A673 (cell line): ENCODE data around the gene POMGNT2. TPM values are rescaled to one million over a fixed set of nuclear protein-coding genes. Genes with fewer than 3 reads are reported as not detected.

Experiments used
- BruUV-seq: library from RNA; stranded (reverse); fragments of 400-500 nt; replicated peaks from 2 replicates; lab custom pipeline; 2021; lab: Mats Ljungman, UMichigan
- CTCF ChIA-PET: fragments of 300-600 bp; sonication (Branson Sonifier 250); formaldehyde crosslinking; loops from one replicate; lab custom pipeline; 2022; ENCODE audit warnings: antibody characterized with exemption; lab: Charles Lee
- POLR2A ChIA-PET: fragments of 300-600 bp; sonication (Branson Sonifier 250); formaldehyde crosslinking; loops from one replicate; lab custom pipeline; 2022; ENCODE audit warnings: antibody characterized with exemption; ENCODE audit not compliant: low non-redundant PET; lab: Charles Lee
- DNase-seq: peaks from one replicate; pipeline ENCODE4 v3.0.0-alpha.2; 2015; ENCODE audit warnings: low spot score
- H3K27ac ChIP-seq: fragments of 200-600 bp; sonication (generic); 2 replicates; pipeline ENCODE4 v1.5.1; 2016; ENCODE audit warnings: mixed run types, low read depth, mild to moderate bottlenecking, mixed read lengths, antibody characterized with exemption, low read length; ENCODE audit not compliant: poor library complexity, severe bottlenecking
- H3K27me3 ChIP-seq: fragments of 200-600 bp; sonication (generic); replicated peaks from 2 replicates; pipeline ENCODE4 v1.6.1; 2017; ENCODE audit warnings: mixed run types, low read depth, mild to moderate bottlenecking, mixed read lengths, antibody characterized with exemption, low read length; ENCODE audit not compliant: insufficient read depth, poor library complexity
- H3K36me3 ChIP-seq: fragments of 200-600 bp; sonication (generic); 2 replicates; pipeline ENCODE4 v1.6.1; 2016; ENCODE audit warnings: mixed run types, mild to moderate bottlenecking, mixed read lengths, antibody characterized with exemption, low read length; ENCODE audit not compliant: insufficient read depth, poor library complexity, severe bottlenecking
- H3K4me1 ChIP-seq: fragments of 200-600 bp; sonication (generic); 2 replicates; pipeline ENCODE4 v1.6.1; 2017; ENCODE audit warnings: mixed run types, mild to moderate bottlenecking, mixed read lengths, antibody characterized with exemption, low read length; ENCODE audit not compliant: insufficient read depth, poor library complexity, severe bottlenecking
- H3K4me3 ChIP-seq: fragments of 200-600 bp; sonication (generic); 2 replicates; pipeline ENCODE4 v1.5.1; 2016; ENCODE audit warnings: low read depth, mixed run types, mild to moderate bottlenecking, mixed read lengths, low read length; ENCODE audit not compliant: poor library complexity, severe bottlenecking
- H3K9me3 ChIP-seq: fragments of 200-600 bp; sonication (generic); 2 replicates; pipeline ENCODE4 v1.6.1; 2016; ENCODE audit warnings: mixed run types, low read depth, mild to moderate bottlenecking, mixed read lengths, antibody characterized with exemption, low read length; ENCODE audit not compliant: poor library complexity, severe bottlenecking
- CTCF ChIP-seq: fragments of 300-800, 200-600 bp; sonication (generic); conservative IDR thresholded peaks from 2 replicates; pipeline ENCODE4 v1.5.1; 2017; ENCODE audit warnings: low read depth, mild to moderate bottlenecking, antibody characterized with exemption, low read length, moderate library complexity, mixed read lengths
- EZH2 ChIP-seq: fragments of 200-600 bp; sonication (generic); IDR thresholded peaks from 2 replicates; pipeline ENCODE4 v1.6.1; 2017; ENCODE audit warnings: borderline replicate concordance, low read depth, mild to moderate bottlenecking, mixed read lengths, antibody characterized with exemption, low read length; ENCODE audit not compliant: poor library complexity, severe bottlenecking
- intact Hi-C: fragments of 100-400 bp; cut with micrococcal nuclease; formaldehyde crosslinking; loops from one replicate; pipeline ENCODE4 v1.10.0; 2022; ENCODE audit not compliant: unreplicated experiment
- total RNA-seq: library from RNA; stranded (reverse); gene quantifications from 2 replicates; pipeline ENCODE4 v1.2.3, GENCODE V29; 2021

Gene POMGNT2
- total RNA-seq, 1 experiment from 2014 or later: 6.5 TPM

- Histone ChIP-seq H3K9me3 (no peaks in the 10 kb centered on the region), H3K36me3 (no peaks in the 10 kb centered on the region), H3K4me3 (no peak overlapping the region), H3K27me3 (no peaks in the 10 kb centered on the region), H3K27ac (no peak overlapping the region), H3K4me1 (no peaks in the 10 kb centered on the region)
- intact Hi-C loops: no loop called here
- no peak for TF ChIP-seq CTCF
- POLR2A ChIA-PET: no interaction called here
- BruUV-seq: no TSS peak
- CTCF ChIA-PET: no interaction called here
- DNase-seq: no peak
Observed at GRCh38 chr3:43093974-43094373, 11.9 kb downstream of the POMGNT2 start.

- DNase-seq: no peak
- no TSS peak for BruUV-seq
- Histone ChIP-seq H3K27me3 (no peaks in the 10 kb centered on the region), H3K4me1 (no peaks in the 10 kb centered on the region), H3K27ac (no peak overlapping the region), H3K4me3 (no peak overlapping the region), H3K36me3 (no peaks in the 10 kb centered on the region), H3K9me3 (no peaks in the 10 kb centered on the region)
- intact Hi-C loops: no loop called here
- no peak for TF ChIP-seq EZH2
- no peak for TF ChIP-seq CTCF
- POLR2A ChIA-PET: no interaction called here
- CTCF ChIA-PET: no interaction called here
Observed at GRCh38 chr3:43093006-43093405, 12.9 kb downstream of the POMGNT2 start.

DNA sequence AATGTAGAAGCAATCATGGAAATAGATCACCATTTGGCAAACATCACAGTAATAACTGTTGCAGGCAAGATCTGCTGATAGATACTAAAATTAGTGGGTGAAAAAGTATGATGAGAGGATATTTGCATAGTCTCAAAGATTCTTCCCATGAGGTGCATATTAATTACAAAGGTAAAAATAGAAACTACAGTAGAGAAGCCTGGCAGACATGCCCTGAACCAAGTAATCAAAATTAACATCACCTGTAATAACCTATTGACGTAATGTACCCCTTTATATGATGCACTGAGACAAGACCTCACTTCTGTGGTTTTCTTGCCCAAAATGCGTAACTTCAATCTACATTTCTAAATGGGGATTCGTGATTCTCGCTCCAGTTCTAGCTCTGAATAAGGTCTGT is 14.4 kb downstream of the POMGNT2 start:
- H3K27ac ChIP-seq: no peak overlapping the region
- H3K9me3 ChIP-seq: no peaks in the 10 kb centered on the region
- POLR2A ChIA-PET: no interaction called here
- TF ChIP-seq EZH2: no peak
- TF ChIP-seq CTCF: no peak
- CTCF ChIA-PET: no interaction called here
- no peak overlapping the region for H3K4me3 ChIP-seq
- no peaks in the 10 kb centered on the region for H3K4me1 ChIP-seq
- intact Hi-C loops: no loop called here
- no TSS peak for BruUV-seq
- DNase-seq: no peak
- H3K36me3 ChIP-seq: no peaks in the 10 kb centered on the region
- no peaks in the 10 kb centered on the region for H3K27me3 ChIP-seq
